ENCODE measurements around the gene HCCS.

- TF ChIP-seq CTCF (IDR thresholded peaks at IDR 0.05; ENCODE audit: poor library complexity) (no peak), EZH2 (IDR thresholded peaks at IDR 0.05; ENCODE audit: borderline replicate concordance) (no peak), EZH2phosphoT487 (IDR thresholded peaks at IDR 0.05; ENCODE audit: low read depth, severe bottlenecking, unreplicated experiment) (no peak)
Observed at GRCh38 chrX:11146411-11146810, 35.3 kb downstream of the HCCS start.

All from hepatocyte (in vitro differentiated cells).